GM23338 (cell line): ENCODE measurements around the gene AGAP1. TPM values are rescaled to one million over a fixed set of nuclear protein-coding genes. Genes with fewer than 3 reads are reported as not detected.

ENCODE experiments used
- ATAC-seq: fragments of 200-7000 bp; cut with Tn5 transposase; 3 replicates; pipeline ENCODE4 v1.9.1; 2020
- DNase-seq: peaks from one replicate; pipeline ENCODE4 v3.0.0-alpha.2; 2015; ENCODE audit warnings: low spot score
- H2AFZ ChIP-seq: fragments of 200-600 bp; sonication (generic); 2 replicates; pipeline ENCODE4 v1.8.0; 2016; ENCODE audit warnings: antibody characterized with exemption, mild to moderate bottlenecking, moderate library complexity
- H3F3A ChIP-seq: fragments of 200-600 bp; sonication (generic); replicated peaks from 2 replicates; pipeline ENCODE4 v1.8.0; 2017; ENCODE audit warnings: antibody characterized with exemption, mixed run types, low read depth
- H3K27ac ChIP-seq: fragments of 200-600 bp; sonication (generic); 2 replicates; pipeline ENCODE4 v1.6.1; 2016; ENCODE audit warnings: low read depth
- H3K27me3 ChIP-seq: fragments of 200-600 bp; sonication (generic); 2 replicates; pipeline ENCODE4 v1.8.0; 2016; ENCODE audit warnings: mild to moderate bottlenecking, mixed run types, moderate library complexity; ENCODE audit not compliant: insufficient read depth
- H3K36me3 ChIP-seq: fragments of 200-600 bp; sonication (generic); 2 replicates; pipeline ENCODE4 v1.8.0; 2016; ENCODE audit warnings: mild to moderate bottlenecking; ENCODE audit not compliant: insufficient read depth
- H3K4me1 ChIP-seq: fragments of 200-600 bp; sonication (generic); 2 replicates; pipeline ENCODE4 v1.8.0; 2016; ENCODE audit warnings: mild to moderate bottlenecking, moderate library complexity; ENCODE audit not compliant: insufficient read depth
- H3K4me2 ChIP-seq: fragments of 200-600 bp; sonication (generic); 2 replicates; pipeline ENCODE4 v1.7.1; 2017; ENCODE audit warnings: mixed run types
- H3K4me3 ChIP-seq: fragments of 200-600 bp; sonication (generic); 2 replicates; pipeline ENCODE4 v1.6.1; 2016; ENCODE audit warnings: mixed run types
- H3K79me2 ChIP-seq: fragments of 200-600 bp; sonication (generic); replicated peaks from 2 replicates; pipeline ENCODE4 v1.8.0; 2017; ENCODE audit warnings: mild to moderate bottlenecking; ENCODE audit not compliant: insufficient read depth
- H3K9me2 ChIP-seq: fragments of 200-600 bp; sonication (generic); 2 replicates; pipeline ENCODE4 v1.8.0; 2017; ENCODE audit not compliant: insufficient read depth
- H4K20me1 ChIP-seq: fragments of 200-600 bp; sonication (generic); replicated peaks from 2 replicates; pipeline ENCODE4 v1.8.0; 2017; ENCODE audit warnings: mild to moderate bottlenecking; ENCODE audit not compliant: insufficient read depth
- H3K27ac Mint-ChIP-seq: 2 replicates; pipeline ENCODE4 v1.8.0; 2020; ENCODE audit warnings: inconsistent platforms, mild to moderate bottlenecking, moderate library complexity, mixed read lengths
- H3K27me3 Mint-ChIP-seq: 3 replicates; pipeline ENCODE4 v1.8.0; 2022; ENCODE audit warnings: low read depth, mild to moderate bottlenecking, moderate library complexity, mixed read lengths, inconsistent platforms; ENCODE audit not compliant: insufficient read depth, poor library complexity
- H3K36me3 Mint-ChIP-seq: 3 replicates; pipeline ENCODE4 v1.8.0; 2021; ENCODE audit warnings: low read depth, mild to moderate bottlenecking, inconsistent platforms, moderate library complexity, mixed read lengths
- H3K4me1 Mint-ChIP-seq: 3 replicates; pipeline ENCODE4 v1.8.0; 2020; ENCODE audit warnings: mild to moderate bottlenecking, inconsistent platforms, mixed read lengths
- H3K4me3 Mint-ChIP-seq: 3 replicates; pipeline ENCODE4 v1.8.0; 2021; ENCODE audit warnings: moderate library complexity, mild to moderate bottlenecking, inconsistent platforms, mixed read lengths
- H3K9me3 Mint-ChIP-seq: 3 replicates; pipeline ENCODE4 v1.8.0; 2020; ENCODE audit warnings: moderate library complexity, mild to moderate bottlenecking, inconsistent platforms, mixed read lengths
- CREB1 ChIP-seq: fragments of 250-450 bp; sonication (Bioruptor Pico); IDR thresholded peaks from 2 replicates; pipeline ENCODE4 v1.5.0; 2020; ENCODE audit warnings: low read depth, mild to moderate bottlenecking, moderate library complexity
- EZH2phosphoT487 ChIP-seq: fragments of 200-600 bp; sonication (generic); IDR thresholded peaks from one replicate; pipeline ENCODE4 v1.8.1; 2018; ENCODE audit warnings: antibody characterized with exemption; ENCODE audit not compliant: unreplicated experiment
- JUNB ChIP-seq: IDR thresholded peaks from one replicate; pipeline ENCODE4 v1.6.1; 2016; ENCODE audit warnings: antibody characterized with exemption; ENCODE audit not compliant: unreplicated experiment
- NANOG ChIP-seq: IDR thresholded peaks from 2 replicates; pipeline ENCODE4 v1.6.1; 2016; ENCODE audit warnings: antibody characterized with exemption, borderline replicate concordance
- POLR2AphosphoS5 ChIP-seq: IDR thresholded peaks from 2 replicates; pipeline ENCODE4 v1.6.1; 2016; ENCODE audit warnings: antibody characterized with exemption, low read depth
- ZNF331 ChIP-seq: fragments of 250-450 bp; sonication (Bioruptor Pico); IDR thresholded peaks from 2 replicates; pipeline ENCODE4 v1.5.0; 2020; ENCODE audit warnings: low read depth, mild to moderate bottlenecking, moderate library complexity
- polyA plus RNA-seq: library from polyadenylated mRNA; unstranded; fragments of >200 nt; fragmentation: Nextera tagmentation; extraction: Ambion mirVana; gene quantifications from 2 replicates; pipeline ENCODE4 v1.2.1, GENCODE V29; 2016
- total RNA-seq: library from RNA; depleted of rRNA; stranded (reverse); fragments of >200 nt; shearing (Covaris generic); gene quantifications from 2 replicates; pipeline ENCODE4 v1.2.3, GENCODE V29; 2014
- TF ChIP-seq, protein P1 (sequence below), 2 experiments: fragments of 200-600 bp in 1 of 2; sonication (generic) in 1 of 2; conservative IDR thresholded peaks; 2 replicates each; pipeline versions ENCODE4 v1.5.1 to v1.6.1; 2016 to 2017; ENCODE audit warnings: antibody characterized with exemption in 2 of 2, low read depth in 2 of 2, mild to moderate bottlenecking in 2 of 2, moderate library complexity in 1 of 2
- TF ChIP-seq, protein P2 (sequence below): IDR thresholded peaks from one replicate; pipeline ENCODE4 v1.6.1; 2018; ENCODE audit warnings: antibody characterized with exemption; ENCODE audit not compliant: unreplicated experiment
- TF ChIP-seq, protein P3 (sequence below): fragments of 250-450 bp; sonication (Bioruptor Pico); IDR thresholded peaks from 2 replicates; pipeline ENCODE4 v1.5.0; 2020; ENCODE audit warnings: mild to moderate bottlenecking, moderate library complexity

The AGAP1 gene
- total and polyA plus RNA-seq, 2 experiments from 2014 or later, result 13.3 to 27.9 TPM

DNA sequence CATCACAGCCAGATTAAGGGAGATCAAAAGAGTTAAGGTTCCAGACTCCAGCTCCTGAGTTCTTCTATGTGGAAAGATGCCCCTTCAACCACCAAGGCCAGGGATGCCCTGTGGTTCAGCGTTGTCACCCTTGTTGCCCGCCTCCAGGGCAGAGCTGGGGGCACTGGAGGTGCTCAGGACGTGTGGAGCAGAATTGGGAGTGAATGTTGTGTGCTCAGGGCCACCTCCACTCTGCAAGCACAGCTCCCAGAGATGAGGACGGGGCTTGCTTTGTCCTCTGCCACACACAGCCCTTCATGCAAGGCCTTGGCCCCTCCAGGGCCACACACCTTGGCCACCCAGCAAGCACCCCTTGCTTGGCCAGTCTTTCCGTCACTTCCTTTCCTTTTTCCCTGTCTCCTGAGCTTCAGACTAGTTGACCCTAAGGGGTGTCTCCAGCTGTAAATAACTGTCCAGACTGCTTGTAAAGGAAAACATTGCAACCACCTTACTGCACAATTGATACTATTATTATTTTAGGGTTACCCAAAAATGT lies 103.3 kb downstream of the AGAP1 start:
- Mint-ChIP-seq H3K9me3 (peaks cover 1% of the 10 kb centered on the region), H3K36me3 (peaks cover 9% of the 10 kb centered on the region), H3K4me1 (peaks cover 40% of the 10 kb centered on the region), H3K4me3 (no peak overlapping the region), H3K27me3 (peaks cover 10% of the 10 kb centered on the region), H3K27ac (no peak overlapping the region; the same call in 1 of the 2 replicates)
- H3K4me2 ChIP-seq, result no peak overlapping the region
- no peaks in the 10 kb centered on the region for H3K27me3 ChIP-seq
- H3K27ac ChIP-seq, result no peak overlapping the region
- TF ChIP-seq EZH2phosphoT487 (no peak), POLR2AphosphoS5 (no peak), ZNF331 (CRISPR knock-in tag) (no peak), JUNB (no peak), NANOG (no peak)
- TF ChIP-seq, protein P1, sequence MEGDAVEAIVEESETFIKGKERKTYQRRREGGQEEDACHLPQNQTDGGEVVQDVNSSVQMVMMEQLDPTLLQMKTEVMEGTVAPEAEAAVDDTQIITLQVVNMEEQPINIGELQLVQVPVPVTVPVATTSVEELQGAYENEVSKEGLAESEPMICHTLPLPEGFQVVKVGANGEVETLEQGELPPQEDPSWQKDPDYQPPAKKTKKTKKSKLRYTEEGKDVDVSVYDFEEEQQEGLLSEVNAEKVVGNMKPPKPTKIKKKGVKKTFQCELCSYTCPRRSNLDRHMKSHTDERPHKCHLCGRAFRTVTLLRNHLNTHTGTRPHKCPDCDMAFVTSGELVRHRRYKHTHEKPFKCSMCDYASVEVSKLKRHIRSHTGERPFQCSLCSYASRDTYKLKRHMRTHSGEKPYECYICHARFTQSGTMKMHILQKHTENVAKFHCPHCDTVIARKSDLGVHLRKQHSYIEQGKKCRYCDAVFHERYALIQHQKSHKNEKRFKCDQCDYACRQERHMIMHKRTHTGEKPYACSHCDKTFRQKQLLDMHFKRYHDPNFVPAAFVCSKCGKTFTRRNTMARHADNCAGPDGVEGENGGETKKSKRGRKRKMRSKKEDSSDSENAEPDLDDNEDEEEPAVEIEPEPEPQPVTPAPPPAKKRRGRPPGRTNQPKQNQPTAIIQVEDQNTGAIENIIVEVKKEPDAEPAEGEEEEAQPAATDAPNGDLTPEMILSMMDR (conservative IDR thresholded peaks at IDR 0.05; ENCODE audit: low read depth in 2 of 2), result no peak
- TF ChIP-seq, protein P2, sequence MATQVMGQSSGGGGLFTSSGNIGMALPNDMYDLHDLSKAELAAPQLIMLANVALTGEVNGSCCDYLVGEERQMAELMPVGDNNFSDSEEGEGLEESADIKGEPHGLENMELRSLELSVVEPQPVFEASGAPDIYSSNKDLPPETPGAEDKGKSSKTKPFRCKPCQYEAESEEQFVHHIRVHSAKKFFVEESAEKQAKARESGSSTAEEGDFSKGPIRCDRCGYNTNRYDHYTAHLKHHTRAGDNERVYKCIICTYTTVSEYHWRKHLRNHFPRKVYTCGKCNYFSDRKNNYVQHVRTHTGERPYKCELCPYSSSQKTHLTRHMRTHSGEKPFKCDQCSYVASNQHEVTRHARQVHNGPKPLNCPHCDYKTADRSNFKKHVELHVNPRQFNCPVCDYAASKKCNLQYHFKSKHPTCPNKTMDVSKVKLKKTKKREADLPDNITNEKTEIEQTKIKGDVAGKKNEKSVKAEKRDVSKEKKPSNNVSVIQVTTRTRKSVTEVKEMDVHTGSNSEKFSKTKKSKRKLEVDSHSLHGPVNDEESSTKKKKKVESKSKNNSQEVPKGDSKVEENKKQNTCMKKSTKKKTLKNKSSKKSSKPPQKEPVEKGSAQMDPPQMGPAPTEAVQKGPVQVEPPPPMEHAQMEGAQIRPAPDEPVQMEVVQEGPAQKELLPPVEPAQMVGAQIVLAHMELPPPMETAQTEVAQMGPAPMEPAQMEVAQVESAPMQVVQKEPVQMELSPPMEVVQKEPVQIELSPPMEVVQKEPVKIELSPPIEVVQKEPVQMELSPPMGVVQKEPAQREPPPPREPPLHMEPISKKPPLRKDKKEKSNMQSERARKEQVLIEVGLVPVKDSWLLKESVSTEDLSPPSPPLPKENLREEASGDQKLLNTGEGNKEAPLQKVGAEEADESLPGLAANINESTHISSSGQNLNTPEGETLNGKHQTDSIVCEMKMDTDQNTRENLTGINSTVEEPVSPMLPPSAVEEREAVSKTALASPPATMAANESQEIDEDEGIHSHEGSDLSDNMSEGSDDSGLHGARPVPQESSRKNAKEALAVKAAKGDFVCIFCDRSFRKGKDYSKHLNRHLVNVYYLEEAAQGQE, result no peak
- H2AFZ ChIP-seq, result no peak overlapping the region
- no peaks in the 10 kb centered on the region for H3F3A ChIP-seq
- H3K4me1 ChIP-seq, result no peaks in the 10 kb centered on the region; the same call in 1 of the 2 replicates
- ATAC-seq (no peak), DNase-seq (no peak)
- no peaks in the 10 kb centered on the region; the same call in 1 of the 2 replicates for H3K36me3 ChIP-seq
- no peaks in the 10 kb centered on the region for H3K9me2 ChIP-seq
- H3K4me3 ChIP-seq, result no peak overlapping the region
- H4K20me1 ChIP-seq, result peaks cover 8% of the 10 kb centered on the region
- peaks cover 70% of the 10 kb centered on the region for H3K79me2 ChIP-seq

DNA sequence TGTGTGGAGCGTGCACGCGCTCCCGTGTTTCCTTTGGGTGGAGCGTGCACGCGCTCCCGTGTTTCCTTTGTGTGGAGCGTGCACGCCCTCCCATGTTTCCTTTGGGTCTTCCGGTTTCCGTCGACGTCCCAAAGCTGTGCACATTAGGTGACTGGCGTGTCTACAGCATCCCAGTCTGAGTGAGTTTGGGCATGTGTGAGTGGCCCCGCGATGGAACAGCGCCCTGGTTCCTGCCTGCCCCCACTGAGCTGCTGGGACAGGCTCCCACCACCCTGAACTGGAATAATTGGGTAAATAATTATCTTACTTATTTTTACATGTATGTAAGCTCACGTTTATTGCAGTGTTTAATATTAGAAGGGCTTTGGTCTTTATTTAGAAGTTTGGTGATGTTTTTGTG lies 104.2 kb downstream of the AGAP1 start:
- no peak overlapping the region for H3K4me2 ChIP-seq
- no peak overlapping the region for H3K27ac Mint-ChIP-seq
- no peaks in the 10 kb centered on the region for H3K27me3 ChIP-seq
- peaks cover 36% of the 10 kb centered on the region for H3K4me1 Mint-ChIP-seq
- no peak overlapping the region for H3K4me3 Mint-ChIP-seq
- H2AFZ ChIP-seq, result no peak overlapping the region
- H3K9me3 Mint-ChIP-seq, result peaks cover 8% of the 10 kb centered on the region
- peaks cover 7% of the 10 kb centered on the region for H4K20me1 ChIP-seq
- H3F3A ChIP-seq, result no peaks in the 10 kb centered on the region
- H3K27me3 Mint-ChIP-seq, result peaks cover 10% of the 10 kb centered on the region
- no peak for DNase-seq
- no peaks in the 10 kb centered on the region; the same call in 1 of the 2 replicates for H3K36me3 ChIP-seq
- no peak overlapping the region for H3K4me3 ChIP-seq
- no peak overlapping the region for H3K27ac ChIP-seq
- no peak for ATAC-seq
- H3K79me2 ChIP-seq, result peaks cover 71% of the 10 kb centered on the region
- H3K36me3 Mint-ChIP-seq, result peaks cover 16% of the 10 kb centered on the region
- H3K9me2 ChIP-seq, result no peaks in the 10 kb centered on the region
- no peaks in the 10 kb centered on the region; the same call in 1 of the 2 replicates for H3K4me1 ChIP-seq
- TF ChIP-seq, protein P3, sequence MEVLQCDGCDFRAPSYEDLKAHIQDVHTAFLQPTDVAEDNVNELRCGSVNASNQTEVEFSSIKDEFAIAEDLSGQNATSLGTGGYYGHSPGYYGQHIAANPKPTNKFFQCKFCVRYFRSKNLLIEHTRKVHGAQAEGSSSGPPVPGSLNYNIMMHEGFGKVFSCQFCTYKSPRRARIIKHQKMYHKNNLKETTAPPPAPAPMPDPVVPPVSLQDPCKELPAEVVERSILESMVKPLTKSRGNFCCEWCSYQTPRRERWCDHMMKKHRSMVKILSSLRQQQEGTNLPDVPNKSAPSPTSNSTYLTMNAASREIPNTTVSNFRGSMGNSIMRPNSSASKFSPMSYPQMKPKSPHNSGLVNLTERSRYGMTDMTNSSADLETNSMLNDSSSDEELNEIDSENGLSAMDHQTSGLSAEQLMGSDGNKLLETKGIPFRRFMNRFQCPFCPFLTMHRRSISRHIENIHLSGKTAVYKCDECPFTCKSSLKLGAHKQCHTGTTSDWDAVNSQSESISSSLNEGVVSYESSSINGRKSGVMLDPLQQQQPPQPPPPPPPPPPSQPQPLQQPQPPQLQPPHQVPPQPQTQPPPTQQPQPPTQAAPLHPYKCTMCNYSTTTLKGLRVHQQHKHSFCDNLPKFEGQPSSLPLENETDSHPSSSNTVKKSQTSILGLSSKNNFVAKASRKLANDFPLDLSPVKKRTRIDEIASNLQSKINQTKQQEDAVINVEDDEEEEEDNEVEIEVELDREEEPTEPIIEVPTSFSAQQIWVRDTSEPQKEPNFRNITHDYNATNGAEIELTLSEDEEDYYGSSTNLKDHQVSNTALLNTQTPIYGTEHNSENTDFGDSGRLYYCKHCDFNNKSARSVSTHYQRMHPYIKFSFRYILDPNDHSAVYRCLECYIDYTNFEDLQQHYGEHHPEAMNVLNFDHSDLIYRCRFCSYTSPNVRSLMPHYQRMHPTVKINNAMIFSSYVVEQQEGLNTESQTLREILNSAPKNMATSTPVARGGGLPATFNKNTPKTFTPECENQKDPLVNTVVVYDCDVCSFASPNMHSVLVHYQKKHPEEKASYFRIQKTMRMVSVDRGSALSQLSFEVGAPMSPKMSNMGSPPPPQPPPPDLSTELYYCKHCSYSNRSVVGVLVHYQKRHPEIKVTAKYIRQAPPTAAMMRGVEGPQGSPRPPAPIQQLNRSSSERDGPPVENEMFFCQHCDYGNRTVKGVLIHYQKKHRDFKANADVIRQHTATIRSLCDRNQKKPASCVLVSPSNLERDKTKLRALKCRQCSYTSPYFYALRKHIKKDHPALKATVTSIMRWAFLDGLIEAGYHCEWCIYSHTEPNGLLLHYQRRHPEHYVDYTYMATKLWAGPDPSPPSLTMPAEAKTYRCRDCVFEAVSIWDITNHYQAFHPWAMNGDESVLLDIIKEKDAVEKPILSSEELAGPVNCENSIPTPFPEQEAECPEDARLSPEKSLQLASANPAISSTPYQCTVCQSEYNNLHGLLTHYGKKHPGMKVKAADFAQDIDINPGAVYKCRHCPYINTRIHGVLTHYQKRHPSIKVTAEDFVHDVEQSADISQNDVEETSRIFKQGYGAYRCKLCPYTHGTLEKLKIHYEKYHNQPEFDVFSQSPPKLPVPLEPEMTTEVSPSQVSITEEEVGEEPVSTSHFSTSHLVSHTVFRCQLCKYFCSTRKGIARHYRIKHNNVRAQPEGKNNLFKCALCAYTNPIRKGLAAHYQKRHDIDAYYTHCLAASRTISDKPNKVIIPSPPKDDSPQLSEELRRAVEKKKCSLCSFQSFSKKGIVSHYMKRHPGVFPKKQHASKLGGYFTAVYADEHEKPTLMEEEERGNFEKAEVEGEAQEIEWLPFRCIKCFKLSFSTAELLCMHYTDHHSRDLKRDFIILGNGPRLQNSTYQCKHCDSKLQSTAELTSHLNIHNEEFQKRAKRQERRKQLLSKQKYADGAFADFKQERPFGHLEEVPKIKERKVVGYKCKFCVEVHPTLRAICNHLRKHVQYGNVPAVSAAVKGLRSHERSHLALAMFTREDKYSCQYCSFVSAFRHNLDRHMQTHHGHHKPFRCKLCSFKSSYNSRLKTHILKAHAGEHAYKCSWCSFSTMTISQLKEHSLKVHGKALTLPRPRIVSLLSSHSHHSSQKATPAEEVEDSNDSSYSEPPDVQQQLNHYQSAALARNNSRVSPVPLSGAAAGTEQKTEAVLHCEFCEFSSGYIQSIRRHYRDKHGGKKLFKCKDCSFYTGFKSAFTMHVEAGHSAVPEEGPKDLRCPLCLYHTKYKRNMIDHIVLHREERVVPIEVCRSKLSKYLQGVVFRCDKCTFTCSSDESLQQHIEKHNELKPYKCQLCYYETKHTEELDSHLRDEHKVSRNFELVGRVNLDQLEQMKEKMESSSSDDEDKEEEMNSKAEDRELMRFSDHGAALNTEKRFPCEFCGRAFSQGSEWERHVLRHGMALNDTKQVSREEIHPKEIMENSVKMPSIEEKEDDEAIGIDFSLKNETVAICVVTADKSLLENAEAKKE (CRISPR knock-in tag), result no peak
- TF ChIP-seq JUNB (no peak), CREB1 (no peak), ZNF331 (CRISPR knock-in tag) (no peak), NANOG (no peak)
